Fibroblast of skin of scalp (primary cell): ENCODE measurements around the gene KRTAP5-1.
"Not testable (repeated sequence)": the region's sequence is repeated elsewhere in the genome, so short reads cannot be mapped to it uniquely, and the experiment has no call there.

Source experiments
- DNase-seq: peaks from one replicate; pipeline ENCODE4 v3.0.0-alpha.2; 2013

The KRTAP5-1 gene

GRCh38 chr11:1600626-1601025 is 15.5 kb upstream of the KRTAP5-1 start:
- DNase-seq: no peak

- peak; percentile 15 for DNase-seq
Observed at GRCh38 chr11:1598816-1599215, 13.7 kb upstream of the KRTAP5-1 start.

- not testable (repeated sequence) for DNase-seq
Observed at GRCh38 chr11:1598406-1598805, 13.3 kb upstream of the KRTAP5-1 start.

GRCh38 chr11:1597994-1598380 is 12.9 kb upstream of the KRTAP5-1 start, which contains the start of gene KRTAP5-2:
Gene KRTAP5-2 (minus strand): TSS chr11:1598294. CDS start chr11:1598250, 44 bp downstream.
- DNase-seq: no peak

- no peak for DNase-seq
Observed at GRCh38 chr11:1597331-1597993, 12.4 kb upstream of the KRTAP5-1 start.

GRCh38 chr11:1596576-1597121 is 11.6 kb upstream of the KRTAP5-1 start:
- not testable (repeated sequence) for DNase-seq

GRCh38 chr11:1595994-1596575 is 11.0 kb upstream of the KRTAP5-1 start:
- peak; percentile 19 for DNase-seq

- no peak for DNase-seq
Observed at GRCh38 chr11:1592628-1593027, 7.5 kb upstream of the KRTAP5-1 start.

- DNase-seq: no peak
Observed at GRCh38 chr11:1589996-1590395, 4.9 kb upstream of the KRTAP5-1 start.

- not testable (repeated sequence) for DNase-seq
Observed at GRCh38 chr11:1589191-1589963, 4.3 kb upstream of the KRTAP5-1 start.

- no peak for DNase-seq
Observed at GRCh38 chr11:1586699-1587098, 1.6 kb upstream of the KRTAP5-1 start.

GRCh38 chr11:1582909-1583308 is 2.2 kb downstream of the KRTAP5-1 start:
- DNase-seq: not testable (repeated sequence)

- DNase-seq: no peak
Observed at GRCh38 chr11:1581976-1582375, 3.1 kb downstream of the KRTAP5-1 start.

GRCh38 chr11:1576825-1577224 is 8.3 kb downstream of the KRTAP5-1 start:
- DNase-seq: no peak

- DNase-seq: not testable (repeated sequence)
Observed at GRCh38 chr11:1575756-1576155, 9.3 kb downstream of the KRTAP5-1 start.

GRCh38 chr11:1574933-1575242 is 10.2 kb downstream of the KRTAP5-1 start:
- DNase-seq: no peak

GRCh38 chr11:1574238-1574932 is 10.7 kb downstream of the KRTAP5-1 start:
- DNase-seq: peak; percentile 34

- no peak for DNase-seq
Observed at GRCh38 chr11:1573903-1574237, 11.2 kb downstream of the KRTAP5-1 start.

- DNase-seq: no peak
Observed at GRCh38 chr11:1573077-1573902, 11.8 kb downstream of the KRTAP5-1 start.

- DNase-seq: peak; percentile 91
Observed at GRCh38 chr11:1572197-1573076, 12.6 kb downstream of the KRTAP5-1 start, which contains the start of gene DUSP8. Gene DUSP8 (minus strand): TSS chr11:1572271. CDS start chr11:1565826, 6,445 bp downstream.

- DNase-seq: no peak
Observed at GRCh38 chr11:1571760-1572196, 13.3 kb downstream of the KRTAP5-1 start.
